Measurements from ENCODE around the gene SH2D1B.

SH2D1B gene

DNA sequence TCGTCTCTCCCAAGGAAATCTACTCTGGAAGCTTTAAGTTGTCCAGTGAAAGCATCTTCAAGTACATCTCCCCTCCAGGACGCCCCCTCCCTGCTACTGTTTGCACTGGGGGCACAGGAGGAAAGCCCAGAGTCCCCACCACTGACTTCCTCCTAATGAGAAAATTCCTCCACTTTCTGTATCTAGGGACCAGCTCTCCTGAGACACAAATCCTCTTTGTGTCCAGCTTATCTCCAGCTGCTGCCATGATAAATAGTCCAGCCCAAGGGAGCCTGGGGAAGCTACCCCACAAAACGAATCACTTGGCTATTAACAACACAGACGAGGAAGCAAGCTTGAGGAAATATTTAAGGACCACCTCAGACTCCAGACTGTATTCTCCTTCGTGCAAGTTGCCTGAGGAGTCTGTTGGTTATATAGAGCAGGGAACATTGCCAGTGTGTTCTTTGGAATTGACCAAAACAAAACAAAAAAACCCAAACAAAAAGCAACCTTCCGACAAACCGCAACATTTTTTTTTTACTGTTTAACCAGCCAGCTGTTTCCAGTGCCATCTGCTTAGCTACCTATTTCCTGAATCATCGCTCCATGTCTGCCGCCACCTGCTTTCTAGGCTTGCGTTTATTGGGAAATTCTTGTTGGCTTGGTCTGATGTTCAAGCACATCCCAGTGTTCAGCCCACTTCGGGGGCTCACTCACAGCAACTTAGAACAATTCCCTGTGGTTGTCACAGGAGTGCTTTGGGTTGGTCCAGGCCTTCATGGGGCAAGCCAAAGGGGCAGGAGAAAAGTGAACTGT lies 22.7 kb downstream of the SH2D1B start:
- Mint-ChIP-seq H3K4me3 (no peak overlapping the region), H3K36me3 (no peaks in the 10 kb centered on the region), H3K27me3 (peaks cover 9% of the 10 kb centered on the region), H3K27ac (no peak overlapping the region), H3K4me1 (ENCODE audit: low read depth) (no peaks in the 10 kb centered on the region), H3K9me3 (ENCODE audit: low read depth) (no peaks in the 10 kb centered on the region)

- Mint-ChIP-seq H3K4me3 (no peak overlapping the region), H3K4me1 (ENCODE audit: low read depth) (no peaks in the 10 kb centered on the region), H3K27me3 (peaks cover 9% of the 10 kb centered on the region), H3K9me3 (ENCODE audit: low read depth) (no peaks in the 10 kb centered on the region), H3K36me3 (no peaks in the 10 kb centered on the region), H3K27ac (no peak overlapping the region)
Observed at GRCh38 chr1:162388615-162389014, 23.3 kb downstream of the SH2D1B start.

DNA sequence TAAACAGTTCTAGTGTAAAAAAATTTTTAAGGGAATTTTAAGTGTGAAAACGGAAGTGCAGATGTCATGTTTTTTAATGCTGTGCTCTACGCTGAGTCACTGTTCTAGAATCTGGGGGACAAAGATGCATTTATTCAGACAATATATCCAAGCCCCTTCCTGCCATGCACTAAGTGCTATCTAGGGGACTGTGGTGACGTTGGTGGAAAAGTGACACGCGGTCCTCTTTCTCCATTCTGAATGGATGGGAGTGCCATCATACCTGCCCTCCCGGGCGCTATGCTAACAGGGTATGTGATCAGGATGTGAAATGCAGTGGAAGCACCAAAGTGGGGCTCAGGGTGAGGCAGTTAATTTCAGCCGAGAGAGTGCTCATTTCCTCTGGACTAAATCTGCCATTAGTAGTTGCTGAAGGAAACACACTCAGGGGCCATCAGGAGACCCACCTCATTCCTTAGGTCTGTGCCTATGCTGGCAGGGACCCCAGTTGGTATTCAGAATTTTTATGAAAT lies 23.8 kb downstream of the SH2D1B start:
- Mint-ChIP-seq H3K4me1 (ENCODE audit: low read depth) (no peaks in the 10 kb centered on the region), H3K9me3 (ENCODE audit: low read depth) (no peaks in the 10 kb centered on the region), H3K27me3 (peaks cover 6% of the 10 kb centered on the region), H3K27ac (no peak overlapping the region), H3K36me3 (no peaks in the 10 kb centered on the region), H3K4me3 (no peak overlapping the region)

GRCh38 chr1:162387226-162388082 lies 24.5 kb downstream of the SH2D1B start:
- Mint-ChIP-seq H3K9me3 (ENCODE audit: low read depth) (no peaks in the 10 kb centered on the region), H3K27ac (no peak overlapping the region), H3K4me3 (no peak overlapping the region), H3K36me3 (no peaks in the 10 kb centered on the region), H3K27me3 (peaks cover 6% of the 10 kb centered on the region), H3K4me1 (ENCODE audit: low read depth) (no peaks in the 10 kb centered on the region)

- Mint-ChIP-seq H3K36me3 (no peaks in the 10 kb centered on the region), H3K27ac (no peak overlapping the region), H3K9me3 (ENCODE audit: low read depth) (no peaks in the 10 kb centered on the region), H3K4me1 (ENCODE audit: low read depth) (no peaks in the 10 kb centered on the region), H3K27me3 (peaks cover 5% of the 10 kb centered on the region), H3K4me3 (no peak overlapping the region)
Observed at GRCh38 chr1:162386292-162387225, 25.4 kb downstream of the SH2D1B start.

DNA sequence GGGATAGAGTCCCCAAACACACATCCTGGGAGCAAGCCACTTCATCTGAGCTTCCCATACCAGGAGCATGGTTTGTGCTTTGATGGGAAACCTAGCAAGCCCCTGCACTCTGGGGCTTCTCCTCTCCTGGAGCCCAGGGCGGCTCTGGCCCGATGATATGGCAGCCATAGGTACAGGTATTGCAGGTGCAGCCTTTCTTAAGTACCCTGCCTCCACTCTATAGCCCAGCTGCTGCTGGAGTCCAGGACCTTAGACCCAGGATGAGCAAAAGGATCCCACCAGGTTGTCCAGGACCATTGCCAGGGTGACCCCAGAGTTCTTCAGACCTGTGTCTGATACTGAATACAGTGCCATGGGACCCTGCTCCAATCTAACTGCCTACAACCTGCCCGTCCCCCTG lies 26.2 kb downstream of the SH2D1B start:
- Mint-ChIP-seq H3K4me1 (ENCODE audit: low read depth) (no peaks in the 10 kb centered on the region), H3K27ac (no peak overlapping the region), H3K27me3 (peaks cover 5% of the 10 kb centered on the region), H3K4me3 (no peak overlapping the region), H3K36me3 (no peaks in the 10 kb centered on the region), H3K9me3 (ENCODE audit: low read depth) (no peaks in the 10 kb centered on the region)

DNA sequence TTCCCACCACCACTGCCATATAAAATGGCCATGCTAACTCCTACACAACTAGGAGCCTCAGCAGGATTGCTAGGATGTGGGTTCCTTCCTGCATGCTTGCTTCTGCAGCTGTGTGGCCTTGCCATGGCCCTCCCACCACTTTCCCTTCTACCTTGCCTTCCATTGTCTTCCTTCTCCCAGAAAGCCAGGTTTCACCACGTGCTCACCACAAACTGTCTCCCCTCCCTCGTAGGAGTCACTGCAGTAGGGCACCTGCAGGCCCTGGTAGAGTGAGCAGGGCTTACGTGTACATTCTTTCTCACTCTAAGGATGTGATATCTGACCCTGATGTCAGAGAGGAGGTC lies 26.7 kb downstream of the SH2D1B start:
- Mint-ChIP-seq H3K4me1 (ENCODE audit: low read depth) (no peaks in the 10 kb centered on the region), H3K4me3 (no peak overlapping the region), H3K9me3 (ENCODE audit: low read depth) (no peaks in the 10 kb centered on the region)

DNA sequence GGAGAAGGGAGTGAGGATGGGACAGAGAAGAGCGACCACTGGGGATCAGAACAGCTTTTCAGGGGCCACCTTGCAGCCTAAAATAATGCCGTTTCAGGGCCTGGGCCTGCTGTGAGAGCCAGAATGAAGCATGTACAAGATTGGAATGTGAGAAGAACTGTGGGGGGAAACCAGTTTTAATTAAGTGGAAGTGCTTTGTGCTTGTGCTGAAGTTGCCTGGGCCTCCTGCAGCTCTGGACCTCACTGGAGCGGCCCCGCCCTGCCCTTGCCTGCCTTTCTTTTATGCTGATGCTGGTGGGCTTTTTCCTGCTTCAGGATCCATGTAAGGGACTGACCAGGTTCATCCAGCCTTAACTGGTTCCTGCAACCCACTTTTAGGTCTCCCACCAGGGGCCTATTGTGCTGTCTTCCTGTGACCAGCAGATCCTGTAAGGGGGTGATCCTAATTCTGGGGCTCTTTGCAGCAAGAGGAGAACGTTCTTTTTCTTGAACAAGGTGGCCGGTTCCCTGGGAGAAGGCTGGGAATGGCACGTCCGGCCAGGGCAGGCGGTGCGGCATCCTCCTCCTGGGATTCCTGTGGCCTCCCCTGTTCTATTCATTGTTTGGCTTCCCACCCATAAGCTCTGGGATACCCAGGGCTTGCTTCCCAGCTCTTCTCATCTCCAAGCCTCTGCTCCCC lies 27.2 kb downstream of the SH2D1B start:
- Mint-ChIP-seq H3K4me3 (no peak overlapping the region), H3K36me3 (no peaks in the 10 kb centered on the region), H3K27ac (no peak overlapping the region), H3K9me3 (ENCODE audit: low read depth) (no peaks in the 10 kb centered on the region), H3K4me1 (ENCODE audit: low read depth) (no peaks in the 10 kb centered on the region), H3K27me3 (peaks cover 2% of the 10 kb centered on the region)

More for the DNA sequence above, 26.7 kb downstream of the SH2D1B start:
- Mint-ChIP-seq H3K27me3 (peaks cover 2% of the 10 kb centered on the region), H3K36me3 (no peaks in the 10 kb centered on the region), H3K27ac (no peak overlapping the region)

DNA sequence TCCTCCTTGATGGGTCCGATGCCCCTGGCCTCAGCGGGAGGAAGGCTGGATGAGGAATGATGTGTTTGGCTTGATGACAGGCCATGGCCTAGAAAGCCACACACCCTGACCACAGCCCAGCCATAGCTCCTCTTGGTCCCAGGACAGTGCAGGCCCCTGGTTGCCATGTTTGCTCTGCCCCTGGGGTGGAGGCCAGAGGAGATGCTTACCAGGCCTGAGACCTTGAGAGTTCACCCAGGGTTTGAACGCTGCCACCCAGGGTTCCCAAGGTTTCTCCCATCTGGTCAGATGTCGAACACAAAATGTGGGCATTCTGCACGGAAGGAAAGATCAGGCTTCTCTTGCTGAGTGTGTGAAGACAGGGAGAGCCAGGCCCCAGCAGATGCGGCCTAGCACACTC lies 27.8 kb downstream of the SH2D1B start:
- H3K36me3 Mint-ChIP-seq, result no peaks in the 10 kb centered on the region
- no peak overlapping the region for H3K4me3 Mint-ChIP-seq
- H3K27ac Mint-ChIP-seq, result no peak overlapping the region
- no peaks in the 10 kb centered on the region for H3K9me3 Mint-ChIP-seq (ENCODE audit: low read depth)
- H3K4me1 Mint-ChIP-seq (ENCODE audit: low read depth), result no peaks in the 10 kb centered on the region
- no peaks in the 10 kb centered on the region for H3K27me3 Mint-ChIP-seq

DNA sequence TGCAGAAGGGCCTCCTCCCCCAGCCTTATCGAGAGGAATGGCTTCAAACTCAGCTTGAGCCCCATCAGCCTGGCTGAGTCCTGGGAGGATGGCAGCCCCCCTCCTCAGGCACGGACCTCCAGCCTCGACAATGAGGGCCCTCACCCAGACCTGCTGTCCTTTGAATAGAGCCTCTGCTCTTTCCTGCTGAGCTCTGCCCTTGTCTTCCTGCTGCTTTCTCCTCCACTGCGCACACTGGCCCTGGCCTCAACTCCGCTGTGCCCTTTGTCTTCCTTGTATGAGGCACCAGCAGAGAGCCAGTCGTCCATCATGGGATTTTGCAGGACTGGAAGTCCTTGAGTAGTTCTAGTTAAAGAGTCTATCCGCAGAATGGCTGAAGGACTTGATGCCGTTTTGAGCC lies 28.4 kb downstream of the SH2D1B start:
- H3K27ac Mint-ChIP-seq, result no peak overlapping the region
- H3K4me3 Mint-ChIP-seq, result no peak overlapping the region
- no peaks in the 10 kb centered on the region for H3K4me1 Mint-ChIP-seq (ENCODE audit: low read depth)
- H3K9me3 Mint-ChIP-seq (ENCODE audit: low read depth), result no peaks in the 10 kb centered on the region
- H3K36me3 Mint-ChIP-seq, result no peaks in the 10 kb centered on the region
- no peaks in the 10 kb centered on the region for H3K27me3 Mint-ChIP-seq

- Mint-ChIP-seq H3K4me3 (no peak overlapping the region), H3K27ac (no peak overlapping the region), H3K9me3 (ENCODE audit: low read depth) (no peaks in the 10 kb centered on the region), H3K4me1 (ENCODE audit: low read depth) (no peaks in the 10 kb centered on the region), H3K27me3 (no peaks in the 10 kb centered on the region), H3K36me3 (no peaks in the 10 kb centered on the region)
Observed at GRCh38 chr1:162383091-162383490, 28.8 kb downstream of the SH2D1B start.

DNA sequence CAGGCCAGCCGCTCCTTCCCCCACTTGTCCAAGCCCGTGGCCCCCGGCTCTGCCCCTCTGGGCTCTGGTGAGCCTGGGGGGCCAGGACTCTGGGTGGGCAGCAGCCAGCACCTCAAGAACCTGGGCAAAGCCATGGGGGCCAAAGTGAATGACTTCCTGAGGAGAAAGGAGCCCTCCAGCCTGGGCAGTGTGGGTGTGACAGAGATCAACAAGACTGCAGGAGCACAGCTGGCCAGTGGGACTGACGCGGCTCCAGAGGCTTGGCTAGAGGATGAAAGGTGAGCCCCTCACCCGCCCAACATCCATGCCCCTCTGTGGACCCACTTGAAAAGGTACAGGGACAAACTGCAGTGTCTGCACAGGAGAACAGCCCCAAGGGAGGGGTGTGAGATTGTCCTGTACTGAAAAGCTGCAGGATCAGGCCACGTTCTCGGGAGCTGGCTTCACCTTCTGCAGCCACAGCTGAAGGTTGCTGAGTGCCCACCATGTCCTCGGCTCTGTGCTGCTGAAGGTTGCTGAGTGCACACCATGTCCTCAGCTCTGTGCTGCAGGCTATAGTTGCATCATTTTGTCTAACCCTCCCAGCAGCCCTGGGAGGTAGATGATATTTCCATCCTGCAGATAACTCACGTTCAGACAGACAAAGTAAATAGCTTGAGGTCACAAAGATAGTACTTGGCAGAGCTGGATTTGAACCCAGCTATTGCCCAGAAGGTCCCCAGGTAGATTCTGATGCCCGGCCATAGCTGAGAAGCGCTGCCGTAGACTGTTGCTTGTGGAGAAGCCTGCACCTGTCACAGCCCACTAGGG lies 29.8 kb downstream of the SH2D1B start:
- Mint-ChIP-seq H3K9me3 (ENCODE audit: low read depth) (no peaks in the 10 kb centered on the region), H3K4me3 (no peak overlapping the region), H3K4me1 (ENCODE audit: low read depth) (no peaks in the 10 kb centered on the region), H3K27me3 (no peaks in the 10 kb centered on the region), H3K36me3 (no peaks in the 10 kb centered on the region), H3K27ac (no peak overlapping the region)

GRCh38 chr1:162381383-162381782 lies 30.6 kb downstream of the SH2D1B start, which contains the start of gene C1orf226:
Gene C1orf226 (plus strand): TSS chr1:162381728. CDS start chr1:162381902, 174 bp downstream.
- Mint-ChIP-seq H3K4me1 (ENCODE audit: low read depth) (no peaks in the 10 kb centered on the region), H3K27me3 (no peaks in the 10 kb centered on the region), H3K9me3 (ENCODE audit: low read depth) (no peaks in the 10 kb centered on the region), H3K27ac (no peak within 1 kb of the TSS), H3K36me3 (no peaks in the 10 kb centered on the region), H3K4me3 (no peak within 1 kb of the TSS)

Measured in activated naive CD8-positive, alpha-beta T cell (primary cell).